ENCODE results near the gene NID2.

GRCh38 chr14:52058341-52058740, 10.5 kb downstream of the NID2 start:
- TF ChIP-seq, protein P1, sequence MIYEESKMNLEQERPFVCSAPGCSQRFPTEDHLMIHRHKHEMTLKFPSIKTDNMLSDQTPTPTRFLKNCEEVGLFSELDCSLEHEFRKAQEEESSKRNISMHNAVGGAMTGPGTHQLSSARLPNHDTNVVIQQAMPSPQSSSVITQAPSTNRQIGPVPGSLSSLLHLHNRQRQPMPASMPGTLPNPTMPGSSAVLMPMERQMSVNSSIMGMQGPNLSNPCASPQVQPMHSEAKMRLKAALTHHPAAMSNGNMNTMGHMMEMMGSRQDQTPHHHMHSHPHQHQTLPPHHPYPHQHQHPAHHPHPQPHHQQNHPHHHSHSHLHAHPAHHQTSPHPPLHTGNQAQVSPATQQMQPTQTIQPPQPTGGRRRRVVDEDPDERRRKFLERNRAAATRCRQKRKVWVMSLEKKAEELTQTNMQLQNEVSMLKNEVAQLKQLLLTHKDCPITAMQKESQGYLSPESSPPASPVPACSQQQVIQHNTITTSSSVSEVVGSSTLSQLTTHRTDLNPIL (CRISPR knock-in tag; IDR thresholded peaks at IDR 0.05; ENCODE audit: low read depth), result no peak
- TF ChIP-seq ZNF565 (CRISPR knock-in tag; conservative IDR thresholded peaks at IDR 0.05; ENCODE audit: low read depth) (no peak), BACH2 (CRISPR knock-in tag; IDR thresholded peaks at IDR 0.05; ENCODE audit: borderline replicate concordance) (no peak), ARNTL (CRISPR knock-in tag; IDR thresholded peaks at IDR 0.05; ENCODE audit: borderline replicate concordance, low read depth) (no peak), ZC3H10 (CRISPR knock-in tag; IDR thresholded peaks at IDR 0.05) (no peak), ZFP3 (CRISPR knock-in tag; IDR thresholded peaks at IDR 0.05) (no peak)
